CD4-positive, alpha-beta T cell (primary cell): Measurements from ENCODE around the gene MIA3. TPM values are rescaled to one million over a fixed set of nuclear protein-coding genes. Genes with fewer than 3 reads are reported as not detected.

Source experiments
- ATAC-seq: fragments of 200-7000 bp; cut with Tn5 transposase; one replicate; pipeline ENCODE4 v1.10.0; 2022; ENCODE audit warnings: mild to moderate bottlenecking; ENCODE audit not compliant: poor library complexity
- CTCF ChIA-PET: fragments of 350-600 bp; sonication (Branson Sonifier 250); formaldehyde crosslinking; loops from one replicate; lab custom pipeline; 2021; ENCODE audit warnings: antibody characterized with exemption, inconsistent platforms; lab: Charles Lee
- POLR2A ChIA-PET: fragments of 350-600 bp; sonication (Branson Sonifier 250); formaldehyde crosslinking; loops from one replicate; lab custom pipeline; 2021; ENCODE audit warnings: antibody characterized with exemption, inconsistent platforms; lab: Charles Lee
- DNase-seq, 14 experiments: peaks; one replicate each; pipeline ENCODE4 v3.0.0-alpha.2; 2013 to 2020; ENCODE audit warnings: mixed read lengths in 2 of 14
- H3K27ac ChIP-seq, 2 donors: one replicate each; pipeline versions ENCODE4 v1.5.1 to v1.7.0; 2013; ENCODE audit warnings: low read length in 2 of 2, low read depth in 1 of 2, mild to moderate bottlenecking in 1 of 2
- H3K27me3 ChIP-seq, 2 experiments: 1 replicate in 1 of 2; 2 replicates in 1 of 2; pipeline versions ENCODE4 v1.6.1 to v1.7.0; 2013; ENCODE audit warnings: low read length in 2 of 2, control low read depth in 1 of 2, mild to moderate bottlenecking in 1 of 2, moderate library complexity in 1 of 2; ENCODE audit not compliant: insufficient read depth in 2 of 2, control insufficient read depth in 1 of 2
- H3K36me3 ChIP-seq: one replicate; pipeline ENCODE4 v1.6.1; 2013; ENCODE audit warnings: low read length, control low read depth; ENCODE audit not compliant: insufficient read depth
- H3K4me1 ChIP-seq: one replicate; pipeline ENCODE4 v1.6.1; 2013; ENCODE audit warnings: low read length, control low read depth; ENCODE audit not compliant: insufficient read depth
- H3K4me3 ChIP-seq: one replicate; pipeline ENCODE4 v1.5.1; 2013; ENCODE audit warnings: mild to moderate bottlenecking, low read length, moderate library complexity
- H3K9me3 ChIP-seq, 2 experiments: 1 replicate in 1 of 2; 2 replicates in 1 of 2; pipeline versions ENCODE4 v1.6.1 to v1.7.0; 2013; ENCODE audit warnings: low read length in 2 of 2, mild to moderate bottlenecking in 2 of 2, control low read depth in 1 of 2, moderate library complexity in 1 of 2; ENCODE audit not compliant: control insufficient read depth in 1 of 2, insufficient read depth in 1 of 2
- H3K27ac Mint-ChIP-seq: one replicate; pipeline ENCODE4 v1.8.0; 2020; ENCODE audit warnings: mixed read lengths
- H3K27me3 Mint-ChIP-seq: one replicate; pipeline ENCODE4 v1.8.0; 2021; ENCODE audit warnings: mixed read lengths
- H3K36me3 Mint-ChIP-seq: one replicate; pipeline ENCODE4 v1.8.0; 2021; ENCODE audit warnings: low read depth, mixed read lengths
- H3K4me1 Mint-ChIP-seq: one replicate; pipeline ENCODE4 v1.8.0; 2021; ENCODE audit warnings: low read depth, mixed read lengths
- H3K4me3 Mint-ChIP-seq: one replicate; pipeline ENCODE4 v1.8.0; 2020; ENCODE audit warnings: mild to moderate bottlenecking, mixed read lengths
- H3K9me3 Mint-ChIP-seq: one replicate; pipeline ENCODE4 v1.8.0; 2020; ENCODE audit warnings: mixed read lengths
- intact Hi-C, 2 experiments: fragments of 100-400 bp; cut with DNase I in 1 of 2; cut with micrococcal nuclease in 1 of 2; formaldehyde crosslinking; loops; one replicate each; pipeline versions ENCODE4 v1.15.1 to v1.9.0; 2023 to 2025; cut with DNase I, micrococcal nuclease
- total RNA-seq, 174 experiments: library from RNA in 2 of 174; stranded (reverse) in 2 of 174; gene quantifications; one replicate each; pipeline ENCODE4 v1.2.3 and lab custom pipeline; 2021 to 2026
- TF ChIP-seq, protein P1 (sequence below): fragments of 200-600 bp; IDR thresholded peaks from one replicate; pipeline ENCODE4 v1.8.0; 2022; ENCODE audit warnings: antibody characterized with exemption, mild to moderate bottlenecking

Gene MIA3
- total RNA-seq, 2 experiments from 2014 or later: 123 to 135 TPM

DNA sequence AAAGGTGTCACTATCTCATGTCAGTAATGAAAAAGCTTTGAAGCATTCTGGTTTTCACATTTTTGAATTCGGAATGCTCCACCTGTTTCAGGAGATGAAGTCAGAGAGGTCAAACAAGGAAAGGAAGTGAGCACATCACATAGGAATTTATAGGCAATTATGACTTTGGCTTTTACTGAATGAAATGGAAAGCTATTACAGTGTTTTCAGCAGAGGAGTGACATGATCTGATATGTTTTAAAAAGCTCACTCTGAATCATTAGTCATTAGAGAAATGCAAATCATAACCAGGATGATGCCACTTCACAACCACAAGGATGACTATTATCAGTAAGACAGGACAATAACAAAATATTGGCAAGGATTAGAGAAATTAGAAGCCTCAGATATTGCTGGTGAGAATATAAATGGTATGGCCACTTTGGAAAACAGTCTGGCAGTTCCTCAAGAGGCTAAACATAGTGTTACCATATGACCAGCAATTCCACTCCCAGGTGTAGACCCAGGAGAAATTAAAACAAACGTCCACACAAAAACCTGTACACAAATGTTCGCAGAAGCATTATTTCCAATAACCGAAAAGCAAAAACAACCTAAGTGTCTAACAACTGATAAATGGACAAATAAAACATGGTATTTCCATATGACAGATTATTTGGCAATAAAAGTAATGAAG lies 35.7 kb upstream of the MIA3 start:
- no peaks in the 10 kb centered on the region for H3K4me1 ChIP-seq
- no peaks in the 10 kb centered on the region for H3K9me3 Mint-ChIP-seq
- ATAC-seq (no peak), DNase-seq (no peak)
- intact Hi-C loops: no loop called here
- H3K27ac Mint-ChIP-seq: no peak overlapping the region
- H3K9me3 ChIP-seq: no peaks in the 10 kb centered on the region
- no peak overlapping the region for H3K4me3 Mint-ChIP-seq
- no peaks in the 10 kb centered on the region for H3K27me3 ChIP-seq
- H3K4me3 ChIP-seq: no peak overlapping the region
- TF ChIP-seq, protein P1, sequence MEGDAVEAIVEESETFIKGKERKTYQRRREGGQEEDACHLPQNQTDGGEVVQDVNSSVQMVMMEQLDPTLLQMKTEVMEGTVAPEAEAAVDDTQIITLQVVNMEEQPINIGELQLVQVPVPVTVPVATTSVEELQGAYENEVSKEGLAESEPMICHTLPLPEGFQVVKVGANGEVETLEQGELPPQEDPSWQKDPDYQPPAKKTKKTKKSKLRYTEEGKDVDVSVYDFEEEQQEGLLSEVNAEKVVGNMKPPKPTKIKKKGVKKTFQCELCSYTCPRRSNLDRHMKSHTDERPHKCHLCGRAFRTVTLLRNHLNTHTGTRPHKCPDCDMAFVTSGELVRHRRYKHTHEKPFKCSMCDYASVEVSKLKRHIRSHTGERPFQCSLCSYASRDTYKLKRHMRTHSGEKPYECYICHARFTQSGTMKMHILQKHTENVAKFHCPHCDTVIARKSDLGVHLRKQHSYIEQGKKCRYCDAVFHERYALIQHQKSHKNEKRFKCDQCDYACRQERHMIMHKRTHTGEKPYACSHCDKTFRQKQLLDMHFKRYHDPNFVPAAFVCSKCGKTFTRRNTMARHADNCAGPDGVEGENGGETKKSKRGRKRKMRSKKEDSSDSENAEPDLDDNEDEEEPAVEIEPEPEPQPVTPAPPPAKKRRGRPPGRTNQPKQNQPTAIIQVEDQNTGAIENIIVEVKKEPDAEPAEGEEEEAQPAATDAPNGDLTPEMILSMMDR: no peak
- no peak overlapping the region for H3K27ac ChIP-seq
- ChIA-PET CTCF (no interaction called here), POLR2A (no interaction called here)
- H3K27me3 Mint-ChIP-seq: no peaks in the 10 kb centered on the region
- H3K36me3 Mint-ChIP-seq: peaks cover 89% of the 10 kb centered on the region
- H3K4me1 Mint-ChIP-seq: peaks cover 22% of the 10 kb centered on the region
- peaks cover 26% of the 10 kb centered on the region for H3K36me3 ChIP-seq

DNA sequence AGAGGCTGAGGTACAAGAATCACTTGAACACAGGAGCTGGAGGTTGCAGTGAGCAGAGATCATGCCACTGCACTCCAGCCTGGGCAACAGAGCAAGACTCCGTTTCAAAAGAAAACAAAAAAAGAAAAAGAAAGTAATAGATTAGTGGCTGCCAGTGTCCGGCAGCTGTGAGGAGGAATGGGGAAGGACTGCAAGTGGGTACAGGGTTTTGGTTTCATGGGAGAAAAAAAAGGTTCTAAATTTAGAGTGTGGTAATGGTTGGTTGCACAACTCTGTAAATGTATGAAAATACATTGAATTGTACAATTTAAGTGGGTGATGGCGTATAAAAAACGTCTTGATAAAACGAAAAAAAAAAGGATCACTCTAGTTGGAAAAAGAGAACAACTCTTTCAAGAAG lies 34.8 kb upstream of the MIA3 start:
- peaks cover 27% of the 10 kb centered on the region for H3K4me1 Mint-ChIP-seq
- POLR2A ChIA-PET: no interaction called here
- DNase-seq (peak in 1 of 14 experiments; percentile 5), ATAC-seq (no peak)
- no peaks in the 10 kb centered on the region for H3K9me3 Mint-ChIP-seq
- Histone ChIP-seq H3K4me1 (no peaks in the 10 kb centered on the region), H3K36me3 (peaks cover 31% of the 10 kb centered on the region), H3K9me3 (no peaks in the 10 kb centered on the region), H3K4me3 (no peak overlapping the region), H3K27ac (no peak overlapping the region), H3K27me3 (no peaks in the 10 kb centered on the region)
- no peak overlapping the region for H3K4me3 Mint-ChIP-seq
- CTCF ChIA-PET: no interaction called here
- H3K27me3 Mint-ChIP-seq: no peaks in the 10 kb centered on the region
- H3K36me3 Mint-ChIP-seq: peaks cover 87% of the 10 kb centered on the region
- H3K27ac Mint-ChIP-seq: no peak overlapping the region
- TF ChIP-seq, protein P1: no peak
- intact Hi-C loops: no loop called here

DNA sequence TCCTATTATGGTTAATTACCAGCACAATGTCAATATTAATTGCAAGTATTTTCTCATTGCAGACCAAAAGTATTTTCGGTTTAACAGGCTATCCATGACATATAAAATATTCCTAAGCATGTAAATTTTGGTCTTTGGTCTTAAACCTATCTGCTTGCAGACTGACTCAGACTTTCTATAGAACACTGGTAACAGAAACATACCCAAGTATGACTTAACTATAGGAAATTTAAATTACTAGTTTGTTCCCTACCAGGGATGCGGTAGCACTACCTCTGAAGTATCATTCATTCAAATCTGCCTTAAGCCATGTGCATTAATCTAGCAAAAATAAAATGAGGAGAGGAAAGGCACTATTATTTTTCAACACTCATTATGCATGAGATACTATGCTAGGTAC lies 31.1 kb upstream of the MIA3 start:
- Mint-ChIP-seq H3K9me3 (no peaks in the 10 kb centered on the region), H3K4me1 (peaks cover 57% of the 10 kb centered on the region), H3K27ac (no peak overlapping the region), H3K36me3 (peaks cover 75% of the 10 kb centered on the region), H3K4me3 (peak overlapping the region; percentile 43), H3K27me3 (no peaks in the 10 kb centered on the region)
- Histone ChIP-seq H3K27ac (no peak overlapping the region), H3K4me3 (no peak overlapping the region), H3K9me3 (no peaks in the 10 kb centered on the region), H3K27me3 (no peaks in the 10 kb centered on the region), H3K36me3 (peaks cover 31% of the 10 kb centered on the region), H3K4me1 (peaks cover 14% of the 10 kb centered on the region)
- ATAC-seq (no peak), DNase-seq (no peak)
- POLR2A ChIA-PET: interaction anchor here (0.5 kb wide), 1 partner anchor 124 kb away, joined by 3 read pairs; no protein-coding TSS in a partner anchor
- intact Hi-C loops: loop anchor here in 1 of 2 experiments (5.0 kb wide), 2 partner anchors 50 to 845 kb away; partner anchors contain the start of gene DUSP10
- TF ChIP-seq, protein P1: no peak
- CTCF ChIA-PET: interaction anchor here (1.0 kb wide), 1 partner anchor 29 kb away, joined by 3 read pairs; no protein-coding TSS in a partner anchor
